HCT116 (cell line): ENCODE data around the gene DUSP16. TPM values are rescaled to one million over a fixed set of nuclear protein-coding genes. Genes with fewer than 3 reads are reported as not detected.

Experiments
- ATAC-seq: fragments of 200-7000 bp; cut with Tn5 transposase; 2 replicates; pipeline ENCODE4 v1.9.1; 2020; ENCODE audit warnings: mild to moderate bottlenecking, moderate library complexity
- BruUV-seq: library from RNA; stranded (reverse); fragments of 400-500 nt; replicated peaks from 2 replicates; lab custom pipeline; 2021; lab: Mats Ljungman, UMichigan
- CTCF ChIA-PET: fragments of 300-600 bp; sonication (Branson Sonifier 250); formaldehyde crosslinking; loops from one replicate; lab custom pipeline; 2021; ENCODE audit warnings: antibody characterized with exemption; lab: Charles Lee
- POLR2A ChIA-PET: fragments of 300-600, 350-600 bp; sonication (Branson Sonifier 250); formaldehyde crosslinking; loops from one replicate; lab custom pipeline; 2021; ENCODE audit warnings: antibody characterized with exemption; lab: Charles Lee
- RAD21 ChIA-PET, 2 experiments: fragments of 300-600 bp; sonication (Branson Sonifier 250); formaldehyde crosslinking; loops; one replicate each; lab custom pipeline; 2023; ENCODE audit warnings: low total read pairs in 2 of 2; ENCODE audit not compliant: uncharacterized antibody in 2 of 2, unreplicated experiment in 2 of 2, low non-redundant PET in 1 of 2; lab: Charles Lee
- DNase-seq: peaks from one replicate; pipeline ENCODE4 v3.0.0-alpha.2; 2010; ENCODE audit warnings: low read depth, low spot score
- H2AFZ ChIP-seq: fragments of 200-600 bp; shearing (Covaris generic), sonication (generic); 2 replicates; pipeline ENCODE4 v1.6.1; 2017; ENCODE audit warnings: low read depth, mixed run types, mixed read lengths, antibody characterized with exemption, low read length; ENCODE audit not compliant: poor library complexity, severe bottlenecking
- H3K27ac ChIP-seq: 2 replicates; pipeline ENCODE4 v1.5.1; 2012; ENCODE audit warnings: low read depth, low read length
- H3K27me3 ChIP-seq: fragments of 200-600 bp; sonication (generic); 2 replicates; pipeline ENCODE4 v1.6.1; 2016; ENCODE audit warnings: mixed run types, low read length, mixed read lengths; ENCODE audit not compliant: insufficient read depth
- H3K36me3 ChIP-seq, 2 experiments: fragments of 200-500 bp in 1 of 2; fragments of 200-600 bp in 1 of 2; sonication (Bioruptor generic) in 1 of 2; sonication (generic) in 1 of 2; 2 replicates each; pipeline versions ENCODE4 v1.5.1 to v1.6.1; 2014 to 2016; ENCODE audit warnings: low read length in 2 of 2, inconsistent platforms in 1 of 2, mixed read lengths in 1 of 2, mixed run types in 1 of 2; ENCODE audit not compliant: insufficient read depth in 2 of 2, control insufficient read depth in 1 of 2
- H3K4me1 ChIP-seq, 2 experiments: fragments of 200-600 bp in 1 of 2; sonication (generic) in 1 of 2; 2 replicates each; pipeline versions ENCODE4 v1.5.1 to v1.6.1; 2012 to 2017; ENCODE audit warnings: low read length in 2 of 2, inconsistent platforms in 1 of 2, mild to moderate bottlenecking in 1 of 2, mixed read lengths in 1 of 2, mixed run types in 1 of 2, moderate library complexity in 1 of 2; ENCODE audit not compliant: insufficient read depth in 2 of 2, control insufficient read depth in 1 of 2
- H3K4me2 ChIP-seq: fragments of 200-600 bp; sonication (generic); 2 replicates; pipeline ENCODE4 v1.6.1; 2017; ENCODE audit warnings: mixed run types, low read length, mixed read lengths
- H3K4me3 ChIP-seq, 2 experiments: fragments of 200-600 bp in 1 of 2; sonication (generic) in 1 of 2; replicated peaks in 1 of 2; 2 replicates each; pipeline ENCODE4 v1.5.1; 2011 to 2016; ENCODE audit warnings: low read length in 2 of 2, control low read depth in 1 of 2, low read depth in 1 of 2, mild to moderate bottlenecking in 1 of 2, mixed read lengths in 1 of 2, mixed run types in 1 of 2
- H3K79me2 ChIP-seq: fragments of 200-600 bp; sonication (generic); 2 replicates; pipeline ENCODE4 v1.6.1; 2017; ENCODE audit warnings: mild to moderate bottlenecking, mixed run types, low read length, moderate library complexity, mixed read lengths; ENCODE audit not compliant: insufficient read depth
- H3K9ac ChIP-seq: fragments of 200-600 bp; sonication (generic); 2 replicates; pipeline ENCODE4 v1.6.1; 2016; ENCODE audit warnings: low read length, mixed read lengths
- H3K9me2 ChIP-seq: fragments of 200-600 bp; sonication (generic), shearing (Covaris generic); 2 replicates; pipeline ENCODE4 v1.6.1; 2017; ENCODE audit warnings: mixed run types, mild to moderate bottlenecking, moderate library complexity; ENCODE audit not compliant: insufficient read depth
- H3K9me3 ChIP-seq, 2 experiments: fragments of 200-500 bp in 1 of 2; fragments of 200-600 bp in 1 of 2; sonication (Bioruptor generic) in 1 of 2; sonication (generic) in 1 of 2; 2 replicates each; pipeline ENCODE4 v1.6.1; 2014 to 2017; ENCODE audit warnings: low read length in 2 of 2, mixed read lengths in 2 of 2, inconsistent platforms in 1 of 2, low read depth in 1 of 2, mild to moderate bottlenecking in 1 of 2, mixed run types in 1 of 2, moderate library complexity in 1 of 2; ENCODE audit not compliant: control insufficient read depth in 1 of 2, insufficient read depth in 1 of 2
- H4K20me1 ChIP-seq: fragments of 200-600 bp; sonication (generic), shearing (Covaris generic); 2 replicates; pipeline ENCODE4 v1.6.1; 2017; ENCODE audit warnings: mixed run types, mild to moderate bottlenecking, moderate library complexity; ENCODE audit not compliant: insufficient read depth
- CBX3 ChIP-seq: IDR thresholded peaks from 2 replicates; pipeline ENCODE4 v1.6.1; 2012; ENCODE audit warnings: low read depth
- CEBPB ChIP-seq: IDR thresholded peaks from 2 replicates; pipeline ENCODE4 v1.6.1; 2012; ENCODE audit warnings: low read depth
- EGR1 ChIP-seq: IDR thresholded peaks from 2 replicates; pipeline ENCODE4 v1.6.1; 2012; ENCODE audit warnings: low read depth
- ELF1 ChIP-seq: IDR thresholded peaks from 2 replicates; pipeline ENCODE4 v1.6.1; 2012; ENCODE audit warnings: low read depth, borderline replicate concordance
- EZH2 ChIP-seq: fragments of 200-600 bp; sonication (generic); IDR thresholded peaks from 2 replicates; pipeline ENCODE4 v1.6.1; 2017; ENCODE audit warnings: antibody characterized with exemption, mixed run types
- EZH2phosphoT487 ChIP-seq: fragments of 200-600 bp; IDR thresholded peaks from 2 replicates; pipeline ENCODE4 v1.6.1; 2018; ENCODE audit warnings: antibody characterized with exemption, borderline replicate concordance
- JUND ChIP-seq: IDR thresholded peaks from 2 replicates; pipeline ENCODE4 v1.6.1; 2012
- POLR2A ChIP-seq: IDR thresholded peaks from 2 replicates; pipeline ENCODE4 v1.7.0; 2011; ENCODE audit warnings: borderline replicate concordance; ENCODE audit not compliant: insufficient read depth, insufficient read length; ENCODE audit errors: extremely low read depth
- RAD21 ChIP-seq: IDR thresholded peaks from 2 replicates; pipeline ENCODE4 v1.6.1; 2012; ENCODE audit warnings: low read depth, mild to moderate bottlenecking
- SIN3A ChIP-seq: IDR thresholded peaks from 2 replicates; pipeline ENCODE4 v1.6.1; 2012; ENCODE audit warnings: low read depth
- SP1 ChIP-seq: IDR thresholded peaks from 2 replicates; pipeline ENCODE4 v1.6.1; 2012; ENCODE audit warnings: low read depth
- SRF ChIP-seq: IDR thresholded peaks from 2 replicates; pipeline ENCODE4 v1.6.1; 2012; ENCODE audit warnings: low read depth
- TCF7L2 ChIP-seq: IDR thresholded peaks from 2 replicates; pipeline ENCODE4 v1.7.0; 2011; ENCODE audit warnings: borderline replicate concordance, inconsistent platforms; ENCODE audit not compliant: insufficient read depth, insufficient read length; ENCODE audit errors: extremely low read depth
- ZFX ChIP-seq: fragments of 450-650 bp; IDR thresholded peaks from 2 replicates; pipeline ENCODE4 v1.6.1; 2017
- ZNF274 ChIP-seq: fragments of 200-500 bp; sonication (Bioruptor generic); IDR thresholded peaks from 2 replicates; pipeline ENCODE4 v1.6.1; 2014; ENCODE audit warnings: mild to moderate bottlenecking, low read depth, low read length, inconsistent platforms
- intact Hi-C: fragments of 100-400 bp; cut with micrococcal nuclease; formaldehyde crosslinking; loops from 2 replicates; pipeline ENCODE4 v1.10.0; 2022
- total RNA-seq: library from RNA; stranded (reverse); gene quantifications from one replicate; pipeline ENCODE4 v1.2.1, GENCODE V29; 2021; ENCODE audit not compliant: unreplicated experiment
- TF ChIP-seq, protein P1 (sequence below): IDR thresholded peaks from 2 replicates; pipeline ENCODE4 v1.6.1; 2012
- TF ChIP-seq, protein P2 (sequence below): IDR thresholded peaks from 2 replicates; pipeline ENCODE4 v1.6.1; 2012
- TF ChIP-seq, protein P3 (sequence below), 3 experiments: fragments of 200-600 bp in 1 of 3; sonication (generic) in 1 of 3; IDR thresholded peaks in 2 of 3; conservative IDR thresholded peaks in 1 of 3; 2 replicates each; pipeline ENCODE4 v1.5.1; 2012 to 2017; ENCODE audit warnings: low read depth in 2 of 3, low read length in 2 of 3, antibody characterized with exemption in 1 of 3, borderline replicate concordance in 1 of 3, control low read depth in 1 of 3, mild to moderate bottlenecking in 1 of 3, mixed read lengths in 1 of 3, mixed run types in 1 of 3, moderate library complexity in 1 of 3; ENCODE audit not compliant: insufficient read depth in 1 of 3
- TF ChIP-seq, protein P4 (sequence below): IDR thresholded peaks from 2 replicates; pipeline ENCODE4 v1.6.1; 2012; ENCODE audit warnings: low read depth

The DUSP16 gene
- total RNA-seq, 1 experiment from 2014 or later: 13.4 TPM

DNA sequence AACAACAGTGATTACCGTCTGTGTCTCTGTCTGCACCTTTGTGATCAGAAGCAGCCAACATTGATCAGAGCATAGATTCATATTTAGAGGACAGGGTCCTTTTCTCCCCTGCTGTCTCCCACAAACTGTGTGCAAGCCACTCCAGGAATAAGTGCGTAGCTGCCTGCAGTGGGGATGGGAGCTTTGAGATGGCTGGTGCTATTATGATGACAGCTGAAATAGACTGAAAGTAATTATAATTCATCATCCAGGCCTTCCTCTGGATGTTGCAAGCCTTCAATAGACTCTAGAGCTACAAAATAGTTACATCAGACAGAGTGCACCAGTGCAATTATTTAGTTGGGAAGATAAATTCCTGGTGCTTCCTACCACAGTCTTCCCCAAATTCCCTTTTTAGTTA lies 137.7 kb downstream of the DUSP16 start:
- Histone ChIP-seq H3K4me1 (no peaks in the 10 kb centered on the region), H3K36me3 (no peaks in the 10 kb centered on the region), H3K4me2 (no peak overlapping the region), H4K20me1 (no peaks in the 10 kb centered on the region), H3K27ac (no peak overlapping the region), H3K27me3 (no peaks in the 10 kb centered on the region), H3K9ac (no peak overlapping the region), H3K79me2 (no peaks in the 10 kb centered on the region), H3K9me2 (no peaks in the 10 kb centered on the region), H2AFZ (no peak overlapping the region), H3K9me3 (peaks cover 0 to 5% of the 10 kb centered on the region in 2 experiments; a peak in 1 of 4 replicates), H3K4me3 (no peak overlapping the region)
- DNase-seq: no peak
- ChIA-PET RAD21 (no interaction called here), POLR2A (no interaction called here), CTCF (no interaction called here)
- no TSS peak for BruUV-seq
- TF ChIP-seq ELF1: no peak
- no peak for TF ChIP-seq CBX3
- TF ChIP-seq, protein P1, sequence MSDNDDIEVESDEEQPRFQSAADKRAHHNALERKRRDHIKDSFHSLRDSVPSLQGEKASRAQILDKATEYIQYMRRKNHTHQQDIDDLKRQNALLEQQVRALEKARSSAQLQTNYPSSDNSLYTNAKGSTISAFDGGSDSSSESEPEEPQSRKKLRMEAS: no peak
- no peak for TF ChIP-seq EZH2
- TF ChIP-seq ZNF274: no peak
- no peak for TF ChIP-seq JUND
- TF ChIP-seq, protein P2, sequence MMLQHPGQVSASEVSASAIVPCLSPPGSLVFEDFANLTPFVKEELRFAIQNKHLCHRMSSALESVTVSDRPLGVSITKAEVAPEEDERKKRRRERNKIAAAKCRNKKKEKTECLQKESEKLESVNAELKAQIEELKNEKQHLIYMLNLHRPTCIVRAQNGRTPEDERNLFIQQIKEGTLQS: no peak
- no peak for TF ChIP-seq SRF
- TF ChIP-seq EZH2phosphoT487: no peak
- TF ChIP-seq POLR2A: no peak
- TF ChIP-seq RAD21: no peak
- TF ChIP-seq, protein P3, sequence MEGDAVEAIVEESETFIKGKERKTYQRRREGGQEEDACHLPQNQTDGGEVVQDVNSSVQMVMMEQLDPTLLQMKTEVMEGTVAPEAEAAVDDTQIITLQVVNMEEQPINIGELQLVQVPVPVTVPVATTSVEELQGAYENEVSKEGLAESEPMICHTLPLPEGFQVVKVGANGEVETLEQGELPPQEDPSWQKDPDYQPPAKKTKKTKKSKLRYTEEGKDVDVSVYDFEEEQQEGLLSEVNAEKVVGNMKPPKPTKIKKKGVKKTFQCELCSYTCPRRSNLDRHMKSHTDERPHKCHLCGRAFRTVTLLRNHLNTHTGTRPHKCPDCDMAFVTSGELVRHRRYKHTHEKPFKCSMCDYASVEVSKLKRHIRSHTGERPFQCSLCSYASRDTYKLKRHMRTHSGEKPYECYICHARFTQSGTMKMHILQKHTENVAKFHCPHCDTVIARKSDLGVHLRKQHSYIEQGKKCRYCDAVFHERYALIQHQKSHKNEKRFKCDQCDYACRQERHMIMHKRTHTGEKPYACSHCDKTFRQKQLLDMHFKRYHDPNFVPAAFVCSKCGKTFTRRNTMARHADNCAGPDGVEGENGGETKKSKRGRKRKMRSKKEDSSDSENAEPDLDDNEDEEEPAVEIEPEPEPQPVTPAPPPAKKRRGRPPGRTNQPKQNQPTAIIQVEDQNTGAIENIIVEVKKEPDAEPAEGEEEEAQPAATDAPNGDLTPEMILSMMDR (IDR thresholded peaks at IDR 0.05 in 2 of 3, conservative IDR thresholded peaks at IDR 0.05 in 1 of 3; ENCODE audit: borderline replicate concordance in 1 of 3, insufficient read depth in 1 of 3, low read depth in 2 of 3, low read length in 2 of 3): no peak
- TF ChIP-seq, protein P4, sequence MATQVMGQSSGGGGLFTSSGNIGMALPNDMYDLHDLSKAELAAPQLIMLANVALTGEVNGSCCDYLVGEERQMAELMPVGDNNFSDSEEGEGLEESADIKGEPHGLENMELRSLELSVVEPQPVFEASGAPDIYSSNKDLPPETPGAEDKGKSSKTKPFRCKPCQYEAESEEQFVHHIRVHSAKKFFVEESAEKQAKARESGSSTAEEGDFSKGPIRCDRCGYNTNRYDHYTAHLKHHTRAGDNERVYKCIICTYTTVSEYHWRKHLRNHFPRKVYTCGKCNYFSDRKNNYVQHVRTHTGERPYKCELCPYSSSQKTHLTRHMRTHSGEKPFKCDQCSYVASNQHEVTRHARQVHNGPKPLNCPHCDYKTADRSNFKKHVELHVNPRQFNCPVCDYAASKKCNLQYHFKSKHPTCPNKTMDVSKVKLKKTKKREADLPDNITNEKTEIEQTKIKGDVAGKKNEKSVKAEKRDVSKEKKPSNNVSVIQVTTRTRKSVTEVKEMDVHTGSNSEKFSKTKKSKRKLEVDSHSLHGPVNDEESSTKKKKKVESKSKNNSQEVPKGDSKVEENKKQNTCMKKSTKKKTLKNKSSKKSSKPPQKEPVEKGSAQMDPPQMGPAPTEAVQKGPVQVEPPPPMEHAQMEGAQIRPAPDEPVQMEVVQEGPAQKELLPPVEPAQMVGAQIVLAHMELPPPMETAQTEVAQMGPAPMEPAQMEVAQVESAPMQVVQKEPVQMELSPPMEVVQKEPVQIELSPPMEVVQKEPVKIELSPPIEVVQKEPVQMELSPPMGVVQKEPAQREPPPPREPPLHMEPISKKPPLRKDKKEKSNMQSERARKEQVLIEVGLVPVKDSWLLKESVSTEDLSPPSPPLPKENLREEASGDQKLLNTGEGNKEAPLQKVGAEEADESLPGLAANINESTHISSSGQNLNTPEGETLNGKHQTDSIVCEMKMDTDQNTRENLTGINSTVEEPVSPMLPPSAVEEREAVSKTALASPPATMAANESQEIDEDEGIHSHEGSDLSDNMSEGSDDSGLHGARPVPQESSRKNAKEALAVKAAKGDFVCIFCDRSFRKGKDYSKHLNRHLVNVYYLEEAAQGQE: no peak
- no peak for TF ChIP-seq CEBPB
- TF ChIP-seq EGR1: no peak
- TF ChIP-seq SP1: no peak
- TF ChIP-seq SIN3A: no peak
- TF ChIP-seq ZFX: no peak
- no peak for TF ChIP-seq TCF7L2
- intact Hi-C loops: no loop called here
- no peak for ATAC-seq
